Measurements from ENCODE around the gene FMN1. TPM values are rescaled to one million over a fixed set of nuclear protein-coding genes. Genes with fewer than 3 reads are reported as not detected.

Gene FMN1
- total RNA-seq, 1 donor from 2014 or later, result 5.3 TPM

GRCh38 chr15:33155691-33156420 lies 38.7 kb downstream of the FMN1 start:
- no peak for DNase-seq

GRCh38 chr15:33154351-33155166 lies 40.0 kb downstream of the FMN1 start:
- DNase-seq, result no peak

GRCh38 chr15:33153548-33153947 lies 41.0 kb downstream of the FMN1 start:
- DNase-seq, result no peak

GRCh38 chr15:33152502-33153109 lies 41.9 kb downstream of the FMN1 start:
- no peak for DNase-seq

- DNase-seq, result no peak
Observed at GRCh38 chr15:33150971-33151370, 43.5 kb downstream of the FMN1 start.

- no peak for DNase-seq
Observed at GRCh38 chr15:33150431-33150941, 44.0 kb downstream of the FMN1 start.

GRCh38 chr15:33149919-33150318 lies 44.6 kb downstream of the FMN1 start:
- no peak for DNase-seq

GRCh38 chr15:33148129-33148751 lies 46.3 kb downstream of the FMN1 start:
- no peak for DNase-seq

- no peak for DNase-seq
Observed at GRCh38 chr15:33146051-33146450, 48.5 kb downstream of the FMN1 start.

- DNase-seq, result no peak
Observed at GRCh38 chr15:33145447-33145846, 49.1 kb downstream of the FMN1 start.

GRCh38 chr15:33142708-33143107 lies 51.8 kb downstream of the FMN1 start:
- DNase-seq, result no peak

- DNase-seq, result no peak
Observed at GRCh38 chr15:33138000-33138399, 56.5 kb downstream of the FMN1 start.

GRCh38 chr15:33137101-33137500 lies 57.4 kb downstream of the FMN1 start:
- DNase-seq, result no peak

GRCh38 chr15:33136353-33136752 lies 58.2 kb downstream of the FMN1 start:
- DNase-seq, result no peak

GRCh38 chr15:33135355-33135781 lies 59.1 kb downstream of the FMN1 start:
- DNase-seq, result peak; percentile 58

GRCh38 chr15:33132722-33133345 lies 61.7 kb downstream of the FMN1 start:
- DNase-seq, result peak; percentile 81

GRCh38 chr15:33132233-33132580 lies 62.3 kb downstream of the FMN1 start:
- DNase-seq, result no peak

GRCh38 chr15:33131552-33132232 lies 62.8 kb downstream of the FMN1 start:
- DNase-seq, result peak; percentile 70

- DNase-seq, result peak; percentile 92
Observed at GRCh38 chr15:33126559-33127290, 67.8 kb downstream of the FMN1 start.

GRCh38 chr15:33125894-33126537 lies 68.5 kb downstream of the FMN1 start:
- peak; percentile 37 for DNase-seq

Data from tongue (tissue), 2 donors.